GM12891 (cell line): Measurements from ENCODE around the gene PTPRO.

Experiments
- POLR2A ChIP-seq: IDR thresholded peaks from 2 replicates; pipeline ENCODE4 v1.6.1; 2011; ENCODE audit warnings: low read depth, low read length, control low read depth
- POLR2AphosphoS5 ChIP-seq: IDR thresholded peaks from 2 replicates; pipeline ENCODE4 v1.6.1; 2011; ENCODE audit warnings: low read depth, low read length, control low read depth
- POU2F2 ChIP-seq: IDR thresholded peaks from 2 replicates; pipeline ENCODE4 v1.6.1; 2011; ENCODE audit warnings: low read depth, mild to moderate bottlenecking, control low read depth, low read length, moderate library complexity
- TAF1 ChIP-seq: IDR thresholded peaks from 2 replicates; pipeline ENCODE4 v1.6.1; 2011; ENCODE audit warnings: low read depth, low read length, control low read depth

DNA sequence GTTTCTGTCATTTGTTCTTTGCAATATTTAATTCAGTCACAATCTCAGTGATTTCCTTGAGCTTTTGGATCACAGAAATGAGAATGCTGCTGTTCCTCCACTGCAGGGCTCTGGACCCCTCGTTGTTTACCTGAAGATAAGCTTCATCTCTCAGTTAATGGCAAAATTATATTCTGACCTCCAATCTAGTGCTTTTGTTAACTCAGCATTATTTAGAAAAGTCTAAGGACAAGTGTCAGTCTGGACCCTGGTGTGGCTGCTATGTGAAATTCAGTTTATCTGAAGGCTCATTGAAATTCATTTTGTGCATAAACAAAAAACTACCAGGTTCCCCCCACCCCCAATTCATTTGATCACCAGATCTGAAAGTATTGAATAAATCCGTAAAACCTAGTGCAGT, 84.7 kb downstream of the PTPRO start:
- no peak for TF ChIP-seq POLR2A
- TF ChIP-seq POU2F2, result no peak
- no peak for TF ChIP-seq POLR2AphosphoS5
- no peak for TF ChIP-seq TAF1
